Spleen (tissue), 11 donors: ENCODE measurements around the gene CACNA1F. TPM values are rescaled to one million over a fixed set of nuclear protein-coding genes. Genes with fewer than 3 reads are reported as not detected.

Experiments used
- DNase-seq: peaks from one replicate; pipeline ENCODE4 v3.0.0-alpha.2; 2020
- H3K27ac ChIP-seq, 8 donors: fragments of 200-600 bp; sonication (generic) in 7 of 8; 1 replicate in 4 of 8; 2 replicates in 4 of 8; pipeline versions ENCODE4 v1.5.0 to v1.8.0; 2016 to 2021; ENCODE audit warnings: inconsistent platforms in 4 of 8, mild to moderate bottlenecking in 4 of 8, moderate library complexity in 1 of 8
- H3K27me3 ChIP-seq, 7 donors: fragments of 200-600 bp; sonication (generic) in 6 of 7; replicated peaks in 1 of 7; 1 replicate in 4 of 7; 2 replicates in 3 of 7; pipeline versions ENCODE4 v1.5.0 to v1.8.0; 2016 to 2021; ENCODE audit warnings: inconsistent platforms in 3 of 7, mild to moderate bottlenecking in 1 of 7
- H3K36me3 ChIP-seq, 6 donors: fragments of 200-600 bp; sonication (generic) in 5 of 6; 1 replicate in 4 of 6; 2 replicates in 2 of 6; pipeline versions ENCODE4 v1.5.0 to v1.8.0; 2016 to 2021; ENCODE audit warnings: inconsistent platforms in 2 of 6
- H3K4me1 ChIP-seq, 6 donors: fragments of 200-600 bp; sonication (generic) in 5 of 6; 1 replicate in 3 of 6; 2 replicates in 3 of 6; pipeline versions ENCODE4 v1.5.0 to v1.8.0; 2016 to 2021; ENCODE audit warnings: inconsistent platforms in 3 of 6
- H3K4me3 ChIP-seq, 8 donors: fragments of 200-600 bp; sonication (generic) in 7 of 8; 1 replicate in 4 of 8; 2 replicates in 4 of 8; pipeline versions ENCODE4 v1.5.0 to v1.8.0; 2016 to 2021; ENCODE audit warnings: inconsistent platforms in 4 of 8, mild to moderate bottlenecking in 4 of 8, moderate library complexity in 2 of 8
- H3K9me3 ChIP-seq, 8 donors: fragments of 200-600 bp; sonication (generic) in 7 of 8; 1 replicate in 4 of 8; 2 replicates in 4 of 8; pipeline versions ENCODE4 v1.5.0 to v1.8.0; 2016 to 2021; ENCODE audit warnings: inconsistent platforms in 4 of 8
- CTCF ChIP-seq, 11 experiments: fragments of 200-600 bp in 7 of 11; fragments of 450-650 bp in 4 of 11; sonication (generic) in 4 of 11; IDR thresholded peaks in 8 of 11; conservative IDR thresholded peaks in 3 of 11; 1 replicate in 7 of 11; 2 replicates in 4 of 11; pipeline versions ENCODE4 v1.4.0 to v1.8.0; 2016 to 2021; ENCODE audit warnings: antibody characterized with exemption in 11 of 11, inconsistent platforms in 4 of 11, mild to moderate bottlenecking in 1 of 11
- POLR2A ChIP-seq, 3 donors: fragments of 450-650 bp; IDR thresholded peaks; one replicate each; pipeline ENCODE4 v1.5.1; 2017; ENCODE audit warnings: antibody characterized with exemption in 3 of 3, mild to moderate bottlenecking in 1 of 3
- POLR2AphosphoS5 ChIP-seq, 3 donors: sonication (generic); formaldehyde crosslinking; IDR thresholded peaks; one replicate each; pipeline ENCODE4 v1.5.1; 2017; ENCODE audit warnings: antibody characterized with exemption in 3 of 3
- WGBS, 5 donors: extraction: QIAGEN DNeasy Blood & Tissue Kit in 3 of 5; methylation state at CpG; one replicate each; pipeline versions ENCODE4 v1.1.5 to v1.1.7; 2013 to 2018; 5-methylcytosine and 5-hydroxymethylcytosine counted together
- intact Hi-C: fragments of 100-400 bp; cut with DNase I; formaldehyde crosslinking; loops from one replicate; pipeline ENCODE4 v1.15.0; 2023; ENCODE audit warnings: low total_unique reads
- polyA plus RNA-seq, 3 donors: library from polyadenylated mRNA; stranded (reverse); fragments of 200-250 nt; gene quantifications; one replicate each; pipeline ENCODE4 v1.2.1, GENCODE V29; 2013
- total RNA-seq, 7 donors: library from RNA; depleted of rRNA in 3 of 7; stranded (reverse); fragments of >200 nt in 3 of 7; fragmentation: NEBNext Ultra II Directional in 4 of 7; extraction: Animal tissue kit (Norgen Biotek cat#: 25700) in 4 of 7; gene quantifications; one replicate each; pipeline versions ENCODE4 v1.1.0 to v1.2.1, GENCODE V29; 2016 to 2021
- donor health status: healthy with polysubstance abuse.
- donor health status: DM: no; HTN: no; CAD: no; lungs with moderate emphysema.
- donor health status: DM: no; HTN: no; CAD: no.
- donor health status: Bipolar disorder and iron deficiency.
- donor health status: healthy.
- donor health status: DM: no; HTN: no; CAD: no.
- donor health status: DM: yes; HTN: yes; CAD: no.

Gene CACNA1F
- total and polyA plus RNA-seq, 10 donors: 0.55 to 2.9 (median 0.91) TPM

GRCh38 chrX:49225858-49226257 lies 7.3 kb downstream of the CACNA1F start:
- H3K9me3 ChIP-seq: no peaks in the 10 kb centered on the region
- no peak for DNase-seq
- no peak overlapping the region for H3K4me3 ChIP-seq
- no peak overlapping the region for H3K27ac ChIP-seq
- no peaks in the 10 kb centered on the region for H3K27me3 ChIP-seq
- 74 to 87% (median 81%) methylated on average over 14 of the region's 14 CpGs for WGBS, 5 donors
- peaks cover 0 to 8% (median 0%) of the 10 kb centered on the region in 6 donors for H3K4me1 ChIP-seq
- no peaks in the 10 kb centered on the region for H3K36me3 ChIP-seq
- intact Hi-C loops: no loop called here
- no peak for TF ChIP-seq POLR2AphosphoS5 (IDR thresholded peaks at IDR 0.05)
- TF ChIP-seq CTCF (IDR thresholded peaks at IDR 0.05 in 8 of 11, conservative IDR thresholded peaks at IDR 0.05 in 3 of 11): no peak

GRCh38 chrX:49221868-49222267 lies 11.3 kb downstream of the CACNA1F start:
- H3K27me3 ChIP-seq: no peaks in the 10 kb centered on the region
- H3K27ac ChIP-seq: no peak overlapping the region
- WGBS, 5 donors: 60 to 74% (median 65%) methylated on average over 2 of the region's 2 CpGs
- TF ChIP-seq POLR2AphosphoS5 (IDR thresholded peaks at IDR 0.05): no peak
- no peak for TF ChIP-seq CTCF (IDR thresholded peaks at IDR 0.05 in 8 of 11, conservative IDR thresholded peaks at IDR 0.05 in 3 of 11)
- no peak for TF ChIP-seq POLR2A (IDR thresholded peaks at IDR 0.05)
- no peaks in the 10 kb centered on the region for H3K9me3 ChIP-seq
- intact Hi-C loops: no loop called here
- no peak overlapping the region for H3K4me3 ChIP-seq
- no peaks in the 10 kb centered on the region for H3K4me1 ChIP-seq
- H3K36me3 ChIP-seq: no peaks in the 10 kb centered on the region
- DNase-seq: no peak

- H3K4me3 ChIP-seq: no peak overlapping the region
- no peak for TF ChIP-seq CTCF (IDR thresholded peaks at IDR 0.05 in 8 of 11, conservative IDR thresholded peaks at IDR 0.05 in 3 of 11)
- TF ChIP-seq POLR2AphosphoS5 (IDR thresholded peaks at IDR 0.05): no peak
- TF ChIP-seq POLR2A (IDR thresholded peaks at IDR 0.05): no peak
- no peaks in the 10 kb centered on the region for H3K36me3 ChIP-seq
- no peak overlapping the region for H3K27ac ChIP-seq
- no peak for DNase-seq
- no peaks in the 10 kb centered on the region for H3K9me3 ChIP-seq
- intact Hi-C loops: no loop called here
- H3K27me3 ChIP-seq: no peaks in the 10 kb centered on the region
- H3K4me1 ChIP-seq: no peaks in the 10 kb centered on the region
Measured at GRCh38 chrX:49220100-49220499, 13.0 kb downstream of the CACNA1F start.

GRCh38 chrX:49214996-49215526 lies 18.1 kb downstream of the CACNA1F start:
- intact Hi-C loops: no loop called here
- 82 to 88% (median 85%) methylated on average over 14 of the region's 14 CpGs for WGBS, 5 donors
- H3K27me3 ChIP-seq: peaks cover 0 to 4% (median 0%) of the 10 kb centered on the region in 7 donors
- TF ChIP-seq CTCF (IDR thresholded peaks at IDR 0.05 in 8 of 11, conservative IDR thresholded peaks at IDR 0.05 in 3 of 11) (no peak), POLR2AphosphoS5 (IDR thresholded peaks at IDR 0.05) (no peak), POLR2A (IDR thresholded peaks at IDR 0.05) (no peak)
- DNase-seq: no peak
- no peaks in the 10 kb centered on the region for H3K9me3 ChIP-seq
- no peak overlapping the region for H3K27ac ChIP-seq
- H3K4me3 ChIP-seq: no peak overlapping the region
- no peaks in the 10 kb centered on the region for H3K36me3 ChIP-seq
- no peaks in the 10 kb centered on the region for H3K4me1 ChIP-seq
